Measurements from ENCODE around the gene PRIMA1. TPM values are rescaled to one million over a fixed set of nuclear protein-coding genes. Genes with fewer than 3 reads are reported as not detected.

The PRIMA1 gene
- total RNA-seq, 4 donors from 2014 or later: 14.0 to 28.8 (median 16.4) TPM

- no peak for TF ChIP-seq POLR2A (IDR thresholded peaks at IDR 0.05)
- Histone ChIP-seq H3K36me3 (no peaks in the 10 kb centered on the region), H3K9me3 (no peaks in the 10 kb centered on the region), H3K4me1 (no peaks in the 10 kb centered on the region), H3K27me3 (peaks cover 12% of the 10 kb centered on the region), H3K4me3 (no peak overlapping the region), H3K27ac (no peak overlapping the region)
- WGBS, 2 donors (ENCODE audit: low coverage in 1 of 2): 11 to 44% methylated on average over 2 to 5 of the region's 5 CpGs
- no peak for ATAC-seq
Observed at GRCh38 chr14:93686268-93686667, 102.0 kb downstream of the PRIMA1 start.

- Histone ChIP-seq H3K9me3 (no peaks in the 10 kb centered on the region), H3K4me3 (no peak overlapping the region), H3K4me1 (no peaks in the 10 kb centered on the region), H3K36me3 (no peaks in the 10 kb centered on the region), H3K27me3 (peaks cover 14% of the 10 kb centered on the region), H3K27ac (no peak overlapping the region)
- no peak for ATAC-seq
- WGBS, 2 donors (ENCODE audit: low coverage in 1 of 2): 73 to 77% methylated on average over 13 of the region's 13 CpGs
- TF ChIP-seq EP300 (IDR thresholded peaks at IDR 0.05) (no peak), POLR2A (IDR thresholded peaks at IDR 0.05) (no peak), POLR2AphosphoS5 (IDR thresholded peaks at IDR 0.05) (no peak), CTCF (IDR thresholded peaks at IDR 0.05) (no peak)
Observed at GRCh38 chr14:93685121-93685895, 103.0 kb downstream of the PRIMA1 start.

- no peak overlapping the region for H3K27ac ChIP-seq
- TF ChIP-seq CTCF (IDR thresholded peaks at IDR 0.05) (no peak), POLR2A (IDR thresholded peaks at IDR 0.05) (no peak), EP300 (IDR thresholded peaks at IDR 0.05) (no peak), POLR2AphosphoS5 (IDR thresholded peaks at IDR 0.05) (no peak)
- ATAC-seq: no peak
- H3K27me3 ChIP-seq: peaks cover 9% of the 10 kb centered on the region
- no peak overlapping the region for H3K4me3 ChIP-seq
- no peaks in the 10 kb centered on the region for H3K36me3 ChIP-seq
- H3K4me1 ChIP-seq: no peaks in the 10 kb centered on the region
- H3K9me3 ChIP-seq: no peaks in the 10 kb centered on the region
- WGBS, 2 donors (ENCODE audit: low coverage in 1 of 2): 41 to 76% methylated on average over 5 of the region's 5 CpGs
Observed at GRCh38 chr14:93683226-93683625, 105.1 kb downstream of the PRIMA1 start.

GRCh38 chr14:93682459-93682858 is 105.8 kb downstream of the PRIMA1 start:
- peaks cover 5% of the 10 kb centered on the region for H3K27me3 ChIP-seq
- no peaks in the 10 kb centered on the region for H3K9me3 ChIP-seq
- H3K4me3 ChIP-seq: no peak overlapping the region
- ATAC-seq: no peak
- TF ChIP-seq POLR2AphosphoS5 (IDR thresholded peaks at IDR 0.05): no peak
- TF ChIP-seq POLR2A (IDR thresholded peaks at IDR 0.05): no peak
- no peak for TF ChIP-seq EP300 (IDR thresholded peaks at IDR 0.05)
- TF ChIP-seq CTCF (IDR thresholded peaks at IDR 0.05): no peak
- H3K4me1 ChIP-seq: no peaks in the 10 kb centered on the region
- H3K36me3 ChIP-seq: no peaks in the 10 kb centered on the region
- no peak overlapping the region for H3K27ac ChIP-seq
- WGBS, 2 donors (ENCODE audit: low coverage in 1 of 2): 47 to 75% methylated on average over 2 of the region's 2 CpGs

- H3K27me3 ChIP-seq: peaks cover 4% of the 10 kb centered on the region
- no peak for TF ChIP-seq POLR2A (IDR thresholded peaks at IDR 0.05)
- TF ChIP-seq POLR2AphosphoS5 (IDR thresholded peaks at IDR 0.05): no peak
- TF ChIP-seq EP300 (IDR thresholded peaks at IDR 0.05): no peak
- no peak for TF ChIP-seq CTCF (IDR thresholded peaks at IDR 0.05)
- no peak overlapping the region for H3K4me3 ChIP-seq
- WGBS, 2 donors (ENCODE audit: low coverage in 1 of 2): 100% methylated on average over 2 of the region's 2 CpGs; no CpG with 5 or more reads in 1 of the 2 donors
- H3K9me3 ChIP-seq: no peaks in the 10 kb centered on the region
- H3K36me3 ChIP-seq: no peaks in the 10 kb centered on the region
- H3K27ac ChIP-seq: no peak overlapping the region
- no peaks in the 10 kb centered on the region for H3K4me1 ChIP-seq
- ATAC-seq: no peak
Observed at GRCh38 chr14:93676416-93676958, 111.8 kb downstream of the PRIMA1 start.
